HG02884 (cell line): ENCODE data around the gene PAK4.

Source experiments
- ATAC-seq: cut with Tn5 transposase; IDR thresholded peaks from one replicate; pipeline ENCODE4 v1.9.1; 2021; ENCODE audit warnings: mild to moderate bottlenecking, moderate library complexity; ENCODE audit not compliant: unreplicated experiment

The PAK4 gene

DNA sequence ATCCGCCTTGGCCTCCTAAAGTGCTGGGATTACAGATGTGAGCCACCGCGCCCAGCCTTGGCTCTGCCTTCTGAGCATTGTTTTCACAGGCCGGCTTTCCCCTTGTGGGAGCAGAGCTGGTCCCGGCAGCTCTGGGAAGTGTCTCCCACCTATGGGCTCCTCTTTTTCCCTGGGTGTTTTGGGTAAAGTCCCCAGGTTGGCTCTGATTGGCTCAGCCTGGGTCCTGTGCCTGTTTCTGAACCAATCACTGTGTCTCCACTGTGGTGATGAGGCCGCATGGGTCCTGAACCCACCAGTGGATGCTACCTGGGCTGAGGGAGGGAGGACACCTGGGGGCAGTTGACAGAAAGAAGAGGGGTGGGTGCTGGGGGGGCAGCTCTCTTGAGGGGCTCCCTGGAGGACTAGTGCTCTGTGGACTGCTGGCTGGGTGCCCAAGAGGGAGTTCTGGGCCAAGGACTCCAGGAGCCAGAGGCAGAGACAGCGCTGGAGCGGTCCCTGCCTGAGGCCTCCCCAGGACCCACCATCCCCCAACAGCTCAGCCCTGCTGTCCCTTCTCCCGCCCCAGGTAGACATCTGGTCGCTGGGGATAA, 51.6 kb downstream of the PAK4 start:
- no peak for ATAC-seq

GRCh38 chr19:39177736-39178135, 52.1 kb downstream of the PAK4 start:
- no peak for ATAC-seq

GRCh38 chr19:39178296-39179006, 52.9 kb downstream of the PAK4 start:
- no peak for ATAC-seq

GRCh38 chr19:39179754-39180153, 54.2 kb downstream of the PAK4 start:
- no peak for ATAC-seq

GRCh38 chr19:39180749-39181148, 55.2 kb downstream of the PAK4 start:
- ATAC-seq, result no peak

- ATAC-seq, result no peak
Measured at GRCh38 chr19:39181500-39182173, 56.1 kb downstream of the PAK4 start.

DNA sequence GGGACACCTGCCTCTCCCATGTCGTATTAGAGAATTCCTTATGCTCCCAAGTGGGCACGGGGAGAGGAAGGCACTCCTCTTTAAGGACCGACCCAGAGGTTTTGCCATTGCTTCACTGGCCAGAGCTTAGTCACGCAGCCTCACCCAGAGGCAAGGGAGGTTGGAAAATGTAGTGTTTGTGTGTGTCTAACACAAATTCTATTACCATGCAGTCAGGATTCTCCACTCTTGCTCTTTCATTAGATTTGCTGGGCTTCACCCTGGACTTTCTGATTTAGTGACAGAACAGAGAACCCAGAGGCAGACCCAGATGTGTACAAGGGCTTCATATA, 56.6 kb downstream of the PAK4 start:
- no peak for ATAC-seq

DNA sequence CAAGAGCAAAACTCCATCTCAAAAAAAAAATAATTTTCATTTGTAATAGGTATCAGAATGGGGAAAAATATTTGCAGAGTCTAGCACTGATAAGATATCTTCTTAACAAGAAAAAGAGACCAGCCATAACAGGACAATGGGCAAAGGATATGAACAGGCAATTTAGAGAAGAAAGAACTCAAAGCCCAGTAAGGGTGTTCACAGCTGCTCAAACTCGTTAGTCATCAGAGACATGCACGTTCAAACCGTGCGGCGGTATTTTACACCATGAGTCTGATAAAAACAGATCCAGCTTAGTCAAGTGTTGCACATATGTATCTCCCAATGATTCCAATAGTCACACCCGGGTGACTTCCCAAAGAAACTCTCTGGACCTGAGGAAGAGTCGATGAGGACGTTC, 57.5 kb downstream of the PAK4 start:
- ATAC-seq, result no peak

GRCh38 chr19:39186391-39186790, 60.8 kb downstream of the PAK4 start:
- ATAC-seq, result no peak

DNA sequence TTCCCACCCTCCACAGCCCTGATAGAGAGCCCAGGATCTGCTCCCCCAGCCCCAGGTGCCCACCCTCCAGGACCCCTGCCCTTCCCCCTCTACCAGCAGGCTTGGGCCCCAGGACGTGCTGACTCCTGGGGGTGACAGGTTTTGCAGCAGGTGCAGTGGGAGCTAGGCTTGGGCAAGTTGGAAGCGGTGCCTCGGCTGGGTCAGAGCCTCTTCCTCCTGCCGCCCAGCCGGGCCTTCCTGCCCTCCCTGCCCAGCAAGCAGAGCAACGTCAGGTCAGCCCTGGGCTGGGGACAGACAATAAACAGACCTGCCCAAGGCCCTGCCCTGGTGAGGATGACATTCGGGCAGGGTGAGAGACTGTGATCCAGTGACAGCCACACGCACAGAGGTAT, 62.0 kb downstream of the PAK4 start:
- ATAC-seq, result no peak

- ATAC-seq, result no peak
Measured at GRCh38 chr19:39188960-39189359, 63.4 kb downstream of the PAK4 start.

- ATAC-seq, result no peak
Measured at GRCh38 chr19:39190768-39191167, 65.2 kb downstream of the PAK4 start.

DNA sequence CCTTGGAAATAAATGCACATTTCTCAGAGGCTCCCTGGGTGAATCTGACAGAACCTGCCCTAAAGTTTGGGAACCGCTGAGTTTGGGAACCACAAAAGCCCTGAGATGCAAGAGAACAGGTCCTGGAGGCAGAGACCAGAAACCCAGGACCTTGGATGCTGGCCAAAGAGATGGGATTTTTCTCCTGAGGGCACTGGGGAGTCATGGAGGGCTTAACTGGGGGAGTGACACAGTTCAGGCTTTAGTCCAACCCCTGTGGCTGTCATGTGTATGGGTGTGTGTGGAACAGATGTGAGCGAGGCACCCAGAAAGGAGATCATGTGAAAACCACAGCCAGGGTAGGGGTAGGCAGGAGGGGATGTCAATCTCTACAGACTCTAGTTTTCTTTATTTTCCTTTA, 67.3 kb downstream of the PAK4 start:
- ATAC-seq, result no peak

- no peak for ATAC-seq
Measured at GRCh38 chr19:39193803-39194202, 68.2 kb downstream of the PAK4 start.

GRCh38 chr19:39194832-39195542, 69.4 kb downstream of the PAK4 start:
- no peak for ATAC-seq

- ATAC-seq, result no peak
Measured at GRCh38 chr19:39195755-39196154, 70.2 kb downstream of the PAK4 start.

DNA sequence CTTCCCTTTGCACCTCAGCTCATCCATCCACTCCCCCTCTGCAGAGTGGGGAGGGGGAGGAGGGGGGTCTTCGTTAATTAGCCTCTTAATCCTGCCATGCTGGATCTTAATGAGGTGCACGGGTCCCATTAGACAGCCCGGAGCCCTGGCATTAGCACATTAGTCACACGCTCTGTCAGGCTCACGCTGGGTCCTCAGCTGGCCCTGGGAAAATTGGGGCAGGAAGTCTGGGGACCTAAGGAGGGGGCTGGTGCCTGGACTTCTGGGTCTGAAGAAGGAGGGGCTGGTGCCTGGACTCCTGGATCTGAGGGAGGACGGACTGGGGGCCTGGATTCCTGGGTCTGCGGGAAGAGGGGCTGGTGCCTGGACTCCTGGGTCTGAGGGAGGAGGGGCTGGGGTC, 70.7 kb downstream of the PAK4 start:
- ATAC-seq, result no peak

GRCh38 chr19:39196860-39197562, 71.4 kb downstream of the PAK4 start, which contains the start of gene NCCRP1:
Gene NCCRP1 (plus strand): TSS chr19:39196964. CDS start chr19:39196983, 19 bp downstream.
- no peak for ATAC-seq

GRCh38 chr19:39197808-39198207, 72.2 kb downstream of the PAK4 start:
- ATAC-seq, result no peak

GRCh38 chr19:39199025-39199424, 73.4 kb downstream of the PAK4 start:
- ATAC-seq, result no peak
